Thoracic aorta (tissue), 2 donors: ENCODE data around the gene RAC2. TPM values are rescaled to one million over a fixed set of nuclear protein-coding genes. Genes with fewer than 3 reads are reported as not detected.

Experiments
- ATAC-seq: fragments of 150-250 bp; one replicate; pipeline ENCODE4 v1.8.0; 2017; ENCODE audit warnings: low read depth; ENCODE audit not compliant: insufficient number of reproducible peaks, low FRiP score
- DNase-seq: peaks from one replicate; pipeline ENCODE4 v3.0.0-alpha.2; 2020; ENCODE audit warnings: low spot score
- H3K27ac ChIP-seq, 2 donors: fragments of 200-600 bp; sonication (generic); 1 replicate in 1 of 2; 2 replicates in 1 of 2; pipeline ENCODE4 v1.5.1; 2016; ENCODE audit warnings: mild to moderate bottlenecking in 2 of 2, moderate library complexity in 2 of 2
- H3K27me3 ChIP-seq: fragments of 200-600 bp; sonication (generic); replicated peaks from 2 replicates; pipeline ENCODE4 v1.6.0; 2016; ENCODE audit warnings: mild to moderate bottlenecking; ENCODE audit not compliant: insufficient read depth
- H3K36me3 ChIP-seq: fragments of 200-600 bp; sonication (generic); one replicate; pipeline ENCODE4 v1.5.1; 2016
- H3K4me1 ChIP-seq, 2 donors: fragments of 200-600 bp; sonication (generic); 1 replicate in 1 of 2; 2 replicates in 1 of 2; pipeline versions ENCODE4 v1.5.1 to v1.6.0; 2016; ENCODE audit warnings: low read depth in 2 of 2, mild to moderate bottlenecking in 1 of 2; ENCODE audit not compliant: control insufficient read depth in 1 of 2
- H3K4me3 ChIP-seq: fragments of 200-600 bp; sonication (generic); 2 replicates; pipeline ENCODE4 v1.5.1; 2016; ENCODE audit warnings: mild to moderate bottlenecking
- H3K9me3 ChIP-seq: fragments of 200-600 bp; sonication (generic); 2 replicates; pipeline ENCODE4 v1.5.1; 2016
- CTCF ChIP-seq: fragments of 200-600 bp; sonication (generic); IDR thresholded peaks from one replicate; pipeline ENCODE4 v1.5.1; 2019; ENCODE audit warnings: antibody characterized with exemption
- total RNA-seq, 2 donors: library from RNA; depleted of rRNA; stranded (reverse); fragments of >200 nt; gene quantifications; one replicate each; pipeline versions ENCODE4 v1.1.0 to v1.2.3, GENCODE V29; 2016

RAC2 gene
- total RNA-seq, 2 donors from 2014 or later: 10.7 to 16.2 TPM

- DNase-seq (no peak), ATAC-seq (no peak)
- no peak for TF ChIP-seq CTCF
- peaks cover 22 to 36% of the 10 kb centered on the region in 2 donors for H3K4me1 ChIP-seq
- no peak overlapping the region for H3K4me3 ChIP-seq
- no peaks in the 10 kb centered on the region for H3K27me3 ChIP-seq
- no peaks in the 10 kb centered on the region for H3K36me3 ChIP-seq
- H3K9me3 ChIP-seq: no peaks in the 10 kb centered on the region
- H3K27ac ChIP-seq: no peak overlapping the region
These were observed 48.1 kb downstream of the RAC2 start for GRCh38 chr22:37195921-37196320.

- Histone ChIP-seq H3K9me3 (no peaks in the 10 kb centered on the region), H3K27me3 (no peaks in the 10 kb centered on the region), H3K36me3 (no peaks in the 10 kb centered on the region), H3K4me3 (no peak overlapping the region), H3K27ac (no peak overlapping the region), H3K4me1 (peaks cover 22 to 33% of the 10 kb centered on the region in 2 donors)
- DNase-seq: no peak
- TF ChIP-seq CTCF: no peak
- no peak for ATAC-seq
These were observed 49.3 kb downstream of the RAC2 start for GRCh38 chr22:37194750-37195149.

GRCh38 chr22:37193629-37194191 lies 50.4 kb downstream of the RAC2 start:
- ATAC-seq (no peak), DNase-seq (no peak)
- Histone ChIP-seq H3K27ac (no peak overlapping the region), H3K4me3 (no peak overlapping the region), H3K27me3 (no peaks in the 10 kb centered on the region), H3K4me1 (peaks cover 22 to 35% of the 10 kb centered on the region in 2 donors), H3K36me3 (no peaks in the 10 kb centered on the region), H3K9me3 (no peaks in the 10 kb centered on the region)
- no peak for TF ChIP-seq CTCF

- peaks cover 25 to 35% of the 10 kb centered on the region in 2 donors for H3K4me1 ChIP-seq
- no peak for DNase-seq
- ATAC-seq: no peak
- H3K9me3 ChIP-seq: no peaks in the 10 kb centered on the region
- no peaks in the 10 kb centered on the region for H3K36me3 ChIP-seq
- no peak overlapping the region for H3K27ac ChIP-seq
- no peaks in the 10 kb centered on the region for H3K27me3 ChIP-seq
- no peak overlapping the region for H3K4me3 ChIP-seq
- no peak for TF ChIP-seq CTCF
These were observed 51.3 kb downstream of the RAC2 start for GRCh38 chr22:37192741-37193140.

- DNase-seq (no peak), ATAC-seq (no peak)
- Histone ChIP-seq H3K4me3 (no peak overlapping the region), H3K4me1 (peaks cover 25 to 35% of the 10 kb centered on the region in 2 donors), H3K27me3 (no peaks in the 10 kb centered on the region), H3K27ac (no peak overlapping the region), H3K36me3 (no peaks in the 10 kb centered on the region), H3K9me3 (no peaks in the 10 kb centered on the region)
- no peak for TF ChIP-seq CTCF
These were observed 51.9 kb downstream of the RAC2 start for GRCh38 chr22:37192204-37192603.
